Left ventricle myocardium inferior (tissue), 1 donor: ENCODE results near the gene DYNLRB2. TPM values are rescaled to one million over a fixed set of nuclear protein-coding genes. Genes with fewer than 3 reads are reported as not detected.

Experiments
- DNase-seq: peaks from one replicate; pipeline ENCODE4 v3.0.0-alpha.2; 2020
- H3K27ac ChIP-seq: fragments of 200-600 bp; replicated peaks from 2 replicates; pipeline ENCODE4 v1.8.0; 2021
- H3K27me3 ChIP-seq: fragments of 200-600 bp; 2 replicates; pipeline ENCODE4 v1.8.0; 2021; ENCODE audit warnings: low read depth
- H3K36me3 ChIP-seq: fragments of 200-600 bp; 2 replicates; pipeline ENCODE4 v1.8.0; 2021
- H3K4me1 ChIP-seq: fragments of 200-600 bp; 2 replicates; pipeline ENCODE4 v1.8.0; 2021
- H3K4me3 ChIP-seq: fragments of 200-600 bp; 2 replicates; pipeline ENCODE4 v1.8.0; 2021; ENCODE audit warnings: mild to moderate bottlenecking, moderate library complexity
- H3K9me3 ChIP-seq: fragments of 200-600 bp; replicated peaks from 2 replicates; pipeline ENCODE4 v1.8.0; 2021
- CTCF ChIP-seq: fragments of 200-600 bp; IDR thresholded peaks from 2 replicates; pipeline ENCODE4 v1.8.0; 2021; ENCODE audit warnings: antibody characterized with exemption, mild to moderate bottlenecking, borderline replicate concordance
- intact Hi-C: fragments of 100-400 bp; cut with micrococcal nuclease; formaldehyde crosslinking; loops from one replicate; pipeline ENCODE4 v1.11.0; 2022
- total RNA-seq: library from RNA; stranded (reverse); fragmentation: NEBNext Ultra II Directional; extraction: Animal tissue kit (Norgen Biotek cat#: 25700); gene quantifications from one replicate; pipeline ENCODE4 v1.2.1, GENCODE V29; 2021
- donor health status: DM: no; HTN: yes; CAD: no; lungs with severe emphysema.

The DYNLRB2 gene
- total RNA-seq, 1 donor from 2014 or later, result not detected

GRCh38 chr16:80587071-80587470, 46.3 kb downstream of the DYNLRB2 start:
- Histone ChIP-seq H3K27ac (no peak overlapping the region), H3K4me3 (no peak overlapping the region), H3K36me3 (no peaks in the 10 kb centered on the region), H3K9me3 (no peaks in the 10 kb centered on the region), H3K27me3 (no peaks in the 10 kb centered on the region), H3K4me1 (no peaks in the 10 kb centered on the region)
- DNase-seq, result no peak
- no peak for TF ChIP-seq CTCF
- intact Hi-C loops, result no loop called here

GRCh38 chr16:80591071-80591915, 50.5 kb downstream of the DYNLRB2 start:
- no peaks in the 10 kb centered on the region for H3K9me3 ChIP-seq
- intact Hi-C loops, result no loop called here
- no peak overlapping the region for H3K4me3 ChIP-seq
- H3K36me3 ChIP-seq, result no peaks in the 10 kb centered on the region
- no peak for DNase-seq
- no peaks in the 10 kb centered on the region for H3K27me3 ChIP-seq
- H3K4me1 ChIP-seq, result no peaks in the 10 kb centered on the region
- no peak overlapping the region for H3K27ac ChIP-seq
- no peak for TF ChIP-seq CTCF

GRCh38 chr16:80592273-80592672, 51.5 kb downstream of the DYNLRB2 start:
- intact Hi-C loops, result no loop called here
- no peak for DNase-seq
- no peaks in the 10 kb centered on the region for H3K9me3 ChIP-seq
- TF ChIP-seq CTCF, result no peak
- no peaks in the 10 kb centered on the region for H3K27me3 ChIP-seq
- H3K4me1 ChIP-seq, result no peaks in the 10 kb centered on the region
- no peak overlapping the region for H3K27ac ChIP-seq
- H3K36me3 ChIP-seq, result no peaks in the 10 kb centered on the region
- no peak overlapping the region for H3K4me3 ChIP-seq

GRCh38 chr16:80594756-80595155, 54.0 kb downstream of the DYNLRB2 start:
- DNase-seq, result no peak
- H3K27me3 ChIP-seq, result no peaks in the 10 kb centered on the region
- no peak overlapping the region for H3K27ac ChIP-seq
- H3K4me1 ChIP-seq, result no peaks in the 10 kb centered on the region
- H3K9me3 ChIP-seq, result no peaks in the 10 kb centered on the region
- H3K36me3 ChIP-seq, result no peaks in the 10 kb centered on the region
- intact Hi-C loops, result no loop called here
- TF ChIP-seq CTCF, result no peak
- H3K4me3 ChIP-seq, result no peak overlapping the region

- no peak for DNase-seq
- Histone ChIP-seq H3K27me3 (no peaks in the 10 kb centered on the region), H3K4me1 (no peaks in the 10 kb centered on the region), H3K36me3 (no peaks in the 10 kb centered on the region), H3K27ac (no peak overlapping the region), H3K9me3 (no peaks in the 10 kb centered on the region), H3K4me3 (no peak overlapping the region)
- intact Hi-C loops, result no loop called here
- no peak for TF ChIP-seq CTCF
These were observed 55.9 kb downstream of the DYNLRB2 start for GRCh38 chr16:80596507-80597207.
